Neural progenitor cell (in vitro differentiated cells): Measurements from ENCODE around the gene MVB12B.

ENCODE experiments used
- CTCF ChIP-seq: fragments of 200-600 bp; sonication (generic); IDR thresholded peaks from 2 replicates; pipeline ENCODE4 v1.5.1; 2017; ENCODE audit warnings: antibody characterized with exemption, mild to moderate bottlenecking
- EZH2 ChIP-seq: fragments of 200-600 bp; sonication (generic); IDR thresholded peaks from 2 replicates; pipeline ENCODE4 v1.6.1; 2017; ENCODE audit warnings: antibody characterized with exemption, mild to moderate bottlenecking, moderate library complexity

GRCh38 chr9:126531591-126531990 is 205.0 kb downstream of the MVB12B start:
- TF ChIP-seq EZH2, result no peak
- TF ChIP-seq CTCF, result no peak
